ENCODE results near the gene PTK6. TPM values are rescaled to one million over a fixed set of nuclear protein-coding genes. Genes with fewer than 3 reads are reported as not detected.

PTK6 gene
- total RNA-seq, 1 experiment from 2014 or later: 6.7 TPM

DNA sequence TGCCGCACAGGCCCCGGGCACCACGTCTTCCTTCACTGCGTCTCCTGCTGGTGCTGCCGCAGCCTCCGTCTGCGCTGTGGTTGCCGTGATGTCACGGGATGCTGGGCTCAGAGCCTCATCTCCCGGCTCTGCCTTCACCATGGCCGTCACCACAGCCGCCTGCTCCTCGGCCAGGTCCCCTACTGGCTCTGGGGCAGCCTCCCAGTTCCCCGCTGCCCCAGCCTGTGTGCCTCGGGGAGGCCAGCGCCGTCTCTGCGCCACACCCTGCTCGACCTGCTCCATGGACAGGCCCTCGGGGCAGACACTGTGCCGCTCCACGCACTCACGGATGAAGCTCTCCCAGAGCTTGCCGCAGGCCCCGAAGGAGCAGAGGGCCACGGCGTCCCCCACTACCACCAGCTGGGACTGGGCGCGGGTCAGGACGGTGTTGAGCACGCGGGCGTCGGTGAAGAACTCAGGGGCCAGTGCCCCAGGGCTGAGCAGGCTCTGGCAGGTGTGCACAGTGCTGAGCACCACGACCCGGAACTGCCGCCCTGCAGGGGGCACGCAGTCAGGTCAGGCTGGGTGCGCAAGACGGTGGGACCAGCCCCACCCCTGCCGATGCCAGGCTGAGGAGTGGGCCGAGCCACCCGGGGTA, 28.6 kb upstream of the PTK6 start:
- no peaks in the 10 kb centered on the region for H3K9me3 ChIP-seq (ENCODE audit: control insufficient read depth in 1 of 2, insufficient read depth in 1 of 2, low read depth in 1 of 2, low read length in 2 of 2)
- no peak overlapping the region for H2AFZ ChIP-seq (ENCODE audit: low read depth, low read length, poor library complexity, severe bottlenecking)
- no TSS peak for BruUV-seq (replicated peaks)
- ATAC-seq (no peak), DNase-seq (ENCODE audit: low read depth, low spot score) (no peak)
- CTCF ChIA-PET: no interaction called here
- RAD21 ChIA-PET (ENCODE audit: low non-redundant PET in 1 of 2, low total read pairs in 2 of 2, uncharacterized antibody in 2 of 2, unreplicated experiment in 2 of 2): interaction anchor here in 1 of 2 experiments (0.6 kb wide), 1 partner anchor 8 kb away, joined by 3 read pairs; the partner anchor contains the start of gene HELZ2
- intact Hi-C loops (cut with micrococcal nuclease): no loop called here
- POLR2A ChIA-PET: no interaction called here
- no peak overlapping the region for H3K4me2 ChIP-seq (ENCODE audit: low read length)
- H3K4me1 ChIP-seq (ENCODE audit: control insufficient read depth in 1 of 2, insufficient read depth in 2 of 2, low read length in 2 of 2): no peaks in the 10 kb centered on the region
- no peak overlapping the region for H3K27ac ChIP-seq (ENCODE audit: low read depth, low read length)
- H3K36me3 ChIP-seq (ENCODE audit: control insufficient read depth in 1 of 2, insufficient read depth in 2 of 2, low read length in 2 of 2): no peaks in the 10 kb centered on the region; a peak in 1 of 4 replicates
- H3K9ac ChIP-seq (ENCODE audit: low read length): no peak overlapping the region
- H3K27me3 ChIP-seq (ENCODE audit: insufficient read depth, low read length): no peaks in the 10 kb centered on the region
- H3K4me3 ChIP-seq (replicated peaks in 1 of 2; ENCODE audit: low read depth in 1 of 2, low read length in 2 of 2): no peak overlapping the region
- TF ChIP-seq YY1 (IDR thresholded peaks at IDR 0.05; ENCODE audit: extremely low read depth, insufficient replicate concordance, low read depth, low read length): no peak
- TF ChIP-seq SRF (IDR thresholded peaks at IDR 0.05; ENCODE audit: low read depth): no peak
- TF ChIP-seq ELF1 (IDR thresholded peaks at IDR 0.05; ENCODE audit: borderline replicate concordance, low read depth): no peak
- no peak for TF ChIP-seq POLR2A (IDR thresholded peaks at IDR 0.05; ENCODE audit: borderline replicate concordance, extremely low read depth, insufficient read depth, insufficient read length)
- no peak for TF ChIP-seq ZBTB33 (IDR thresholded peaks at IDR 0.05; ENCODE audit: extremely low read depth, insufficient replicate concordance, low read length)
- TF ChIP-seq CBX3 (IDR thresholded peaks at IDR 0.05; ENCODE audit: low read depth): no peak
- TF ChIP-seq, protein P1, sequence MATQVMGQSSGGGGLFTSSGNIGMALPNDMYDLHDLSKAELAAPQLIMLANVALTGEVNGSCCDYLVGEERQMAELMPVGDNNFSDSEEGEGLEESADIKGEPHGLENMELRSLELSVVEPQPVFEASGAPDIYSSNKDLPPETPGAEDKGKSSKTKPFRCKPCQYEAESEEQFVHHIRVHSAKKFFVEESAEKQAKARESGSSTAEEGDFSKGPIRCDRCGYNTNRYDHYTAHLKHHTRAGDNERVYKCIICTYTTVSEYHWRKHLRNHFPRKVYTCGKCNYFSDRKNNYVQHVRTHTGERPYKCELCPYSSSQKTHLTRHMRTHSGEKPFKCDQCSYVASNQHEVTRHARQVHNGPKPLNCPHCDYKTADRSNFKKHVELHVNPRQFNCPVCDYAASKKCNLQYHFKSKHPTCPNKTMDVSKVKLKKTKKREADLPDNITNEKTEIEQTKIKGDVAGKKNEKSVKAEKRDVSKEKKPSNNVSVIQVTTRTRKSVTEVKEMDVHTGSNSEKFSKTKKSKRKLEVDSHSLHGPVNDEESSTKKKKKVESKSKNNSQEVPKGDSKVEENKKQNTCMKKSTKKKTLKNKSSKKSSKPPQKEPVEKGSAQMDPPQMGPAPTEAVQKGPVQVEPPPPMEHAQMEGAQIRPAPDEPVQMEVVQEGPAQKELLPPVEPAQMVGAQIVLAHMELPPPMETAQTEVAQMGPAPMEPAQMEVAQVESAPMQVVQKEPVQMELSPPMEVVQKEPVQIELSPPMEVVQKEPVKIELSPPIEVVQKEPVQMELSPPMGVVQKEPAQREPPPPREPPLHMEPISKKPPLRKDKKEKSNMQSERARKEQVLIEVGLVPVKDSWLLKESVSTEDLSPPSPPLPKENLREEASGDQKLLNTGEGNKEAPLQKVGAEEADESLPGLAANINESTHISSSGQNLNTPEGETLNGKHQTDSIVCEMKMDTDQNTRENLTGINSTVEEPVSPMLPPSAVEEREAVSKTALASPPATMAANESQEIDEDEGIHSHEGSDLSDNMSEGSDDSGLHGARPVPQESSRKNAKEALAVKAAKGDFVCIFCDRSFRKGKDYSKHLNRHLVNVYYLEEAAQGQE (IDR thresholded peaks at IDR 0.05; ENCODE audit: low read depth): no peak
- TF ChIP-seq TCF7L2 (IDR thresholded peaks at IDR 0.05; ENCODE audit: borderline replicate concordance, extremely low read depth, insufficient read depth, insufficient read length): no peak
- TF ChIP-seq ATF3 (IDR thresholded peaks at IDR 0.05): no peak
- H3K79me2 ChIP-seq (ENCODE audit: insufficient read depth, low read length): no peaks in the 10 kb centered on the region
- no peaks in the 10 kb centered on the region for H4K20me1 ChIP-seq (ENCODE audit: insufficient read depth)
- no peaks in the 10 kb centered on the region for H3K9me2 ChIP-seq (ENCODE audit: insufficient read depth)

All from HCT116 (cell line).